HG03097 (cell line): ENCODE data around the gene FASTKD3.

ENCODE experiments used
- ATAC-seq: cut with Tn5 transposase; IDR thresholded peaks from one replicate; pipeline ENCODE4 v1.9.1; 2021; ENCODE audit not compliant: unreplicated experiment, low FRiP score

FASTKD3 gene

GRCh38 chr5:7881816-7882215, 13.0 kb upstream of the FASTKD3 start:
- ATAC-seq = no peak

GRCh38 chr5:7881091-7881490, 12.3 kb upstream of the FASTKD3 start:
- ATAC-seq = no peak

- ATAC-seq = peak; percentile 91
Observed at GRCh38 chr5:7878381-7878873, 9.6 kb upstream of the FASTKD3 start.

GRCh38 chr5:7877851-7878250, 9.0 kb upstream of the FASTKD3 start:
- ATAC-seq = no peak

GRCh38 chr5:7876867-7877266, 8.0 kb upstream of the FASTKD3 start:
- no peak for ATAC-seq

GRCh38 chr5:7875151-7875550, 6.3 kb upstream of the FASTKD3 start:
- no peak for ATAC-seq

GRCh38 chr5:7874639-7875038, 5.8 kb upstream of the FASTKD3 start:
- ATAC-seq = no peak

- ATAC-seq = no peak
Observed at GRCh38 chr5:7873216-7873615, 4.4 kb upstream of the FASTKD3 start.

- no peak for ATAC-seq
Observed at GRCh38 chr5:7872517-7873130, 3.8 kb upstream of the FASTKD3 start.

GRCh38 chr5:7871653-7872052, 2.8 kb upstream of the FASTKD3 start:
- no peak for ATAC-seq

- peak; percentile 20 for ATAC-seq
Observed at GRCh38 chr5:7869474-7870136, 774 bp upstream of the FASTKD3 start.

GRCh38 chr5:7868427-7868772, 431 bp downstream of the FASTKD3 start:
- ATAC-seq = no peak

- ATAC-seq = no peak
Observed at GRCh38 chr5:7867260-7867659, 1.6 kb downstream of the FASTKD3 start.

- ATAC-seq = no peak
Observed at GRCh38 chr5:7866196-7866595, 2.6 kb downstream of the FASTKD3 start.

GRCh38 chr5:7857926-7858632, 10.8 kb downstream of the FASTKD3 start:
- ATAC-seq = no peak

GRCh38 chr5:7857361-7857760, 11.5 kb downstream of the FASTKD3 start:
- ATAC-seq = no peak

- no peak for ATAC-seq
Observed at GRCh38 chr5:7856855-7857254, 12.0 kb downstream of the FASTKD3 start.

GRCh38 chr5:7855611-7856010, 13.2 kb downstream of the FASTKD3 start:
- ATAC-seq = no peak

GRCh38 chr5:7852988-7853387, 15.8 kb downstream of the FASTKD3 start:
- ATAC-seq = no peak

- no peak for ATAC-seq
Observed at GRCh38 chr5:7852542-7852941, 16.3 kb downstream of the FASTKD3 start.

GRCh38 chr5:7851617-7852289, 17.1 kb downstream of the FASTKD3 start:
- ATAC-seq = no peak
